Measurements from ENCODE around the gene ZBTB40. TPM values are rescaled to one million over a fixed set of nuclear protein-coding genes. Genes with fewer than 3 reads are reported as not detected.
A peak's percentile ranks its signal among the peaks of the same experiment; 100 is the strongest.

Gene ZBTB40
- total and polyA plus RNA-seq, 10 of the 15 experiments (the other 5 are each of a cell fraction or from before 2014, with no cell fraction given) = 1.9 to 14.4 (median 9.0) TPM

DNA sequence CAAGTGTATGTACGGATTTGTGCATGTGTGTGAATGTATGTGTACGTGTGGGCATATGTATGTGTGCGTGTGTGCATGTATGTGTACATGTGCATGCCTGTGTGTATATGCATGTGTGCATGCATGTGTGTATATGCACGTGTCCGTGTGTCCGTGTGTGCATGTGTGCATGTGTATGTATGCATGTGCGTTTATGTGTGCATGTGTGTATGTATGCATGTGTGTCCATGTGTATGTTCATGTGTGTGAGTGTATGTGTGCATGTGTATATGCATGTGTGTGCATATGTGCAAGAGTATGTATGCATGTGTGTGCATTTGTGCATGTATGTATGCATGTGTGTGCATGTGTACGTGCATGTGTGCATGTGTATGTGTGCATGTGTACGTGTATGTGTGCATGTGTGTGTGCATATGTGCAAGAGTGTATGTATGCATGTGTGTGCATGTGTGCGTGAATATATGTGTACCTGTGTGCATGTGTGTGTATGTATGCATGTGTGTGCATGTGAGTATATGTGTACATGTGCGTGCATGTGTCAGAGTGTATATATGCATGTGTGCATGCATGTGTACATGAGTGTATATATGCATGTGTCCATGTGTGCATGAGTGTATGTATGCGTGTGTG is 127.2 kb downstream of the ZBTB40 start:
- H3K4me2 ChIP-seq (ENCODE audit: control insufficient read depth, insufficient read depth) = no peak overlapping the region
- FAIRE-seq = peak; percentile 35
- ChIA-PET SMC1A (ENCODE audit: uncharacterized antibody, unreplicated experiment) (no interaction called here), POLR2A (no interaction called here), RAD21 (ENCODE audit: unreplicated experiment) (no interaction called here), CTCF (no interaction called here)
- H3K4me3 ChIP-seq = no peak overlapping the region
- in situ Hi-C loops (cut with MboI) = no loop called here
- no peak overlapping the region for H3K9ac ChIP-seq (ENCODE audit: control insufficient read depth, insufficient read depth, low read length)
- H3K79me2 ChIP-seq (ENCODE audit: control insufficient read depth, insufficient read depth, low read length) = no peaks in the 10 kb centered on the region
- intact Hi-C loops (cut with micrococcal nuclease; ENCODE audit: unreplicated experiment) = no loop called here
- TF ChIP-seq, protein P1, sequence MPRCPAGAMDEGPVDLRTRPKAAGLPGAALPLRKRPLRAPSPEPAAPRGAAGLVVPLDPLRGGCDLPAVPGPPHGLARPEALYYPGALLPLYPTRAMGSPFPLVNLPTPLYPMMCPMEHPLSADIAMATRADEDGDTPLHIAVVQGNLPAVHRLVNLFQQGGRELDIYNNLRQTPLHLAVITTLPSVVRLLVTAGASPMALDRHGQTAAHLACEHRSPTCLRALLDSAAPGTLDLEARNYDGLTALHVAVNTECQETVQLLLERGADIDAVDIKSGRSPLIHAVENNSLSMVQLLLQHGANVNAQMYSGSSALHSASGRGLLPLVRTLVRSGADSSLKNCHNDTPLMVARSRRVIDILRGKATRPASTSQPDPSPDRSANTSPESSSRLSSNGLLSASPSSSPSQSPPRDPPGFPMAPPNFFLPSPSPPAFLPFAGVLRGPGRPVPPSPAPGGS (IDR thresholded peaks at IDR 0.05; ENCODE audit: borderline replicate concordance, insufficient read depth, low read depth, low read length, poor library complexity, severe bottlenecking) = peak; percentile 44
- no peak for TF ChIP-seq RBBP5 (conservative IDR thresholded peaks at IDR 0.05)
- H3K4me1 ChIP-seq (ENCODE audit: control insufficient read depth, insufficient read depth, low read length) = no peaks in the 10 kb centered on the region
- H3K9me3 ChIP-seq (replicated peaks; ENCODE audit: control insufficient read depth, insufficient read depth, low read length) = peaks cover 2% of the 10 kb centered on the region; the same call in 1 of the 3 replicates
- H3K27me3 ChIP-seq (replicated peaks in 1 of 2; ENCODE audit: control insufficient read depth in 2 of 2, insufficient read depth in 2 of 2, low read length in 1 of 2) = no peaks in the 10 kb centered on the region
- H4K20me1 ChIP-seq (ENCODE audit: control insufficient read depth, insufficient read depth) = no peaks in the 10 kb centered on the region
- no peaks in the 10 kb centered on the region for H3K36me3 ChIP-seq (ENCODE audit: control insufficient read depth in 2 of 2, insufficient read depth in 2 of 2, low read length in 1 of 2)
- no TSS peak for BruUV-seq (replicated peaks)
- no peak for DNase-seq (ENCODE audit: low read depth, low spot score)
- no peak overlapping the region for H2AFZ ChIP-seq (ENCODE audit: control insufficient read depth, low read depth, low read length)
- H3K27ac ChIP-seq (ENCODE audit: control insufficient read depth, insufficient read depth) = no peak overlapping the region
- no peak for ATAC-seq
- WGBS (ENCODE audit: insufficient coverage, insufficient replicate concordance, low lambda C conversion rate, missing lambda C conversion rate) = 60% methylated on average over 12 of the region's 12 CpGs

DNA sequence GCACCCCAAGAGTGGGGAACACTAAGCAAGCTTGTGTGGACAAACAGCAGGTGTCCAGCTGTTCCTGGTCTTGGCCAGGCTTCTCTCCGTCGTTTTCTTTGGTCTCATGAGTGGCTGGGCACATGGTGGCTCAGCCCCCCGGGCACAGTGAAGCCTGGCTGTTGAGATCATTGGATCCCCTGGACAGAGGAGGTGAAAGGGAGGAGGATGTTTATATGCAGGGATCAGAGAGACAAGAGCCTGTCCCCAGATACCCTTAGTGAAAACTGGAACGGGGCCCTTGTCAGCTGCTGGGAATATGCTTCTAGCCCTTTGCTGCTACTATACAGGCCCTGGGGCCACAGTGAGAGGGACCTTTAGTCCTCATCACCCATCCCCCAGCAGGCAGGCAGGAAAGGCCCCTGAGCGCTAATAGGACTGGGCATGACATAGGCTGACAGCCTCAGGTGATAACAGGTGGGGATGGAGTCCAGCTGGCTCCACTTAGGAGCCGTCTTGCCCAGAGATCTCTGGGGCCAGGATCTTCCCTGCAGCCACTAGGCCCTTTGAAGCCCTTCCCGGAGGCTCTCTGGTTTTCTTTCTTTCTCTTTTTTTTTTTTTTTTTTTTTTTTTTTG is 128.0 kb downstream of the ZBTB40 start:
- intact Hi-C loops (cut with micrococcal nuclease; ENCODE audit: unreplicated experiment) = no loop called here
- ChIA-PET POLR2A (no interaction called here), CTCF (no interaction called here)
- no peak for TF ChIP-seq MXI1 (IDR thresholded peaks at IDR 0.05; ENCODE audit: low read depth, low read length)
- TF ChIP-seq ZNF384 (IDR thresholded peaks at IDR 0.05; ENCODE audit: borderline replicate concordance, low read depth, low read length) = no peak
- no peak for TF ChIP-seq SP1 (IDR thresholded peaks at IDR 0.05; ENCODE audit: low read depth, low read length)
- no peak for TF ChIP-seq YBX1 (IDR thresholded peaks at IDR 0.05)
- TF ChIP-seq, protein P2, sequence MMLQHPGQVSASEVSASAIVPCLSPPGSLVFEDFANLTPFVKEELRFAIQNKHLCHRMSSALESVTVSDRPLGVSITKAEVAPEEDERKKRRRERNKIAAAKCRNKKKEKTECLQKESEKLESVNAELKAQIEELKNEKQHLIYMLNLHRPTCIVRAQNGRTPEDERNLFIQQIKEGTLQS (IDR thresholded peaks at IDR 0.05; ENCODE audit: borderline replicate concordance, extremely low read depth, low read depth, low read length) = no peak
- no peak for TF ChIP-seq TCF7 (IDR thresholded peaks at IDR 0.05; ENCODE audit: borderline replicate concordance)
- TF ChIP-seq, protein P3, sequence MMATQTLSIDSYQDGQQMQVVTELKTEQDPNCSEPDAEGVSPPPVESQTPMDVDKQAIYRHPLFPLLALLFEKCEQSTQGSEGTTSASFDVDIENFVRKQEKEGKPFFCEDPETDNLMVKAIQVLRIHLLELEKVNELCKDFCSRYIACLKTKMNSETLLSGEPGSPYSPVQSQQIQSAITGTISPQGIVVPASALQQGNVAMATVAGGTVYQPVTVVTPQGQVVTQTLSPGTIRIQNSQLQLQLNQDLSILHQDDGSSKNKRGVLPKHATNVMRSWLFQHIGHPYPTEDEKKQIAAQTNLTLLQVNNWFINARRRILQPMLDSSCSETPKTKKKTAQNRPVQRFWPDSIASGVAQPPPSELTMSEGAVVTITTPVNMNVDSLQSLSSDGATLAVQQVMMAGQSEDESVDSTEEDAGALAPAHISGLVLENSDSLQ (IDR thresholded peaks at IDR 0.05) = no peak
- no peak for TF ChIP-seq PAX5 (IDR thresholded peaks at IDR 0.05; ENCODE audit: borderline replicate concordance, low read depth, low read length)
- no peak for TF ChIP-seq SREBF2 (IDR thresholded peaks at IDR 0.05; ENCODE audit: low read length)
- TF ChIP-seq KDM1A (IDR thresholded peaks at IDR 0.05; ENCODE audit: borderline replicate concordance) = no peak
- no peak for TF ChIP-seq FOXK2 (IDR thresholded peaks at IDR 0.05)

More for the DNA sequence above, 128.0 kb downstream of the ZBTB40 start:
- no peaks in the 10 kb centered on the region for H3K79me2 ChIP-seq (ENCODE audit: control insufficient read depth, insufficient read depth, low read length)
- ChIA-PET RAD21 (ENCODE audit: unreplicated experiment) (no interaction called here), SMC1A (ENCODE audit: uncharacterized antibody, unreplicated experiment) (no interaction called here)
- no peak overlapping the region for H3K4me2 ChIP-seq (ENCODE audit: control insufficient read depth, insufficient read depth)
- no peak overlapping the region for H3K9ac ChIP-seq (ENCODE audit: control insufficient read depth, insufficient read depth, low read length)
- BruUV-seq (replicated peaks) = no TSS peak
- H3K27me3 ChIP-seq (replicated peaks in 1 of 2; ENCODE audit: control insufficient read depth in 2 of 2, insufficient read depth in 2 of 2, low read length in 1 of 2) = no peaks in the 10 kb centered on the region; a peak in 1 of 4 replicates
- H3K9me3 ChIP-seq (replicated peaks; ENCODE audit: control insufficient read depth, insufficient read depth, low read length) = peaks cover 2% of the 10 kb centered on the region; the same call in 1 of the 3 replicates
- no peak overlapping the region for H3K4me3 ChIP-seq
- H3K36me3 ChIP-seq (ENCODE audit: control insufficient read depth in 2 of 2, insufficient read depth in 2 of 2, low read length in 1 of 2) = no peaks in the 10 kb centered on the region
- H2AFZ ChIP-seq (ENCODE audit: control insufficient read depth, low read depth, low read length) = no peak overlapping the region
- in situ Hi-C loops (cut with MboI) = no loop called here
- FAIRE-seq (no peak), DNase-seq (ENCODE audit: low read depth, low spot score) (no peak), ATAC-seq (no peak)
- no peaks in the 10 kb centered on the region for H4K20me1 ChIP-seq (ENCODE audit: control insufficient read depth, insufficient read depth)
- H3K4me1 ChIP-seq (ENCODE audit: control insufficient read depth, insufficient read depth, low read length) = no peaks in the 10 kb centered on the region
- no peak overlapping the region for H3K27ac ChIP-seq (ENCODE audit: control insufficient read depth, insufficient read depth)
- 72% methylated on average over 7 of the region's 7 CpGs for WGBS (ENCODE audit: insufficient coverage, insufficient replicate concordance, low lambda C conversion rate, missing lambda C conversion rate)

All from GM12878 (cell line).